OCI-LY1 (cell line): ENCODE results near the gene GALNT13.

ENCODE experiments used
- H2AFZ ChIP-seq: fragments of 200-600 bp; sonication (generic), shearing (Covaris generic); 2 replicates; pipeline ENCODE4 v1.6.0; 2014; ENCODE audit warnings: antibody characterized with exemption, mild to moderate bottlenecking, low read length
- H3F3A ChIP-seq: fragments of 200-600 bp; sonication (generic), shearing (Covaris generic); 2 replicates; pipeline ENCODE4 v1.6.0; 2014; ENCODE audit warnings: mild to moderate bottlenecking, antibody characterized with exemption, low read length, moderate library complexity; ENCODE audit not compliant: insufficient read depth
- H3K27ac ChIP-seq: fragments of 200-600 bp; sonication (generic); 2 replicates; pipeline ENCODE4 v1.5.1; 2014; ENCODE audit warnings: low read length, mixed run types, mild to moderate bottlenecking, low read depth; ENCODE audit not compliant: poor library complexity, severe bottlenecking
- H3K27me3 ChIP-seq: fragments of 200-600 bp; sonication (generic); 2 replicates; pipeline ENCODE4 v1.6.0; 2014; ENCODE audit warnings: antibody characterized with exemption, mild to moderate bottlenecking, low read length, moderate library complexity; ENCODE audit not compliant: insufficient read depth
- H3K36me3 ChIP-seq: fragments of 200-600 bp; sonication (generic); 2 replicates; pipeline ENCODE4 v1.6.1; 2014; ENCODE audit warnings: mild to moderate bottlenecking, antibody characterized with exemption, low read length, moderate library complexity, mixed read lengths; ENCODE audit not compliant: insufficient read depth
- H3K4me1 ChIP-seq: fragments of 200-600 bp; sonication (generic); 2 replicates; pipeline ENCODE4 v1.5.1; 2014; ENCODE audit warnings: mild to moderate bottlenecking, low read length, moderate library complexity; ENCODE audit not compliant: insufficient read depth, severe bottlenecking
- H3K4me2 ChIP-seq: fragments of 200-600 bp; sonication (generic), shearing (Covaris generic); 2 replicates; pipeline ENCODE4 v1.6.1; 2014; ENCODE audit warnings: low read length
- H3K4me3 ChIP-seq: fragments of 200-600 bp; sonication (generic); 2 replicates; pipeline ENCODE4 v1.5.1; 2014; ENCODE audit warnings: low read length, low read depth, mild to moderate bottlenecking, mixed read lengths; ENCODE audit not compliant: poor library complexity, severe bottlenecking
- H3K79me2 ChIP-seq: fragments of 200-600 bp; shearing (Covaris generic); 2 replicates; pipeline ENCODE4 v1.6.1; 2016; ENCODE audit warnings: mixed run types, low read length, mixed read lengths; ENCODE audit not compliant: insufficient read depth
- H3K9ac ChIP-seq: fragments of 200-600 bp; sonication (generic), shearing (Covaris generic); 2 replicates; pipeline ENCODE4 v1.6.1; 2014; ENCODE audit warnings: mild to moderate bottlenecking, low read length, mixed read lengths
- H3K9me2 ChIP-seq: fragments of 200-600 bp; sonication (generic), shearing (Covaris generic); 2 replicates; pipeline ENCODE4 v1.6.1; 2014; ENCODE audit warnings: low read depth, mild to moderate bottlenecking, low read length, mixed read lengths
- H3K9me3 ChIP-seq: fragments of 200-600 bp; shearing (Covaris generic); 2 replicates; pipeline ENCODE4 v1.6.1; 2014; ENCODE audit warnings: low read length, mixed read lengths
- H4K20me1 ChIP-seq: fragments of 200-600 bp; sonication (generic), shearing (Covaris generic); 2 replicates; pipeline ENCODE4 v1.6.0; 2016; ENCODE audit warnings: mild to moderate bottlenecking, low read length; ENCODE audit not compliant: insufficient read depth
- EZH2 ChIP-seq: fragments of 200-600 bp; sonication (generic), shearing (Covaris generic); IDR thresholded peaks from 2 replicates; pipeline ENCODE4 v1.8.0; 2017; ENCODE audit warnings: borderline replicate concordance, mixed run types, mild to moderate bottlenecking, antibody characterized with exemption, low read length, moderate library complexity, mixed read lengths
- TF ChIP-seq, protein P1 (sequence below): fragments of 200-600 bp; sonication (generic), shearing (Covaris generic); IDR thresholded peaks from 2 replicates; pipeline ENCODE4 v1.5.1; 2017; ENCODE audit warnings: mild to moderate bottlenecking, antibody characterized with exemption, low read length, moderate library complexity, mixed read lengths

Gene GALNT13

DNA sequence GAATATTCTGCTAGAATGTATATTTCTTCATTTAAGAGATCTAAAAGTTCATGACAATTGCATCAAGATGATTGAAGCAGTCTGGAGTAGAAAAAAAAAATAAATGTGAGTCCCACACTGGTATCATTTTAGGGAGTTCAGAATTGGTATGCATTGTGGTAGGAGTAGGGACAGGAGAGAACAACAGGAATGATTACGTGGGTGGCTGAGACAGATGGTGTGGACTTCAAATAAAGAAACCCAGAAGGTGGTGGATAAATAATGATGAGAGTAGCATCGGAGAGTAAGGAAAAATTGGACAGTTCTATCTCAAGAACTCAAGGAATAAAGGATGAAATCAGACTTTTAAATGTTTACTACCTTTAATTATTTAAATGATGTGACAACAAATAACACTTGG lies 289.6 kb downstream of the GALNT13 start:
- H2AFZ ChIP-seq, result no peak overlapping the region
- no peaks in the 10 kb centered on the region for H3K9me3 ChIP-seq
- no peak overlapping the region for H3K27ac ChIP-seq
- TF ChIP-seq EZH2, result no peak
- TF ChIP-seq, protein P1, sequence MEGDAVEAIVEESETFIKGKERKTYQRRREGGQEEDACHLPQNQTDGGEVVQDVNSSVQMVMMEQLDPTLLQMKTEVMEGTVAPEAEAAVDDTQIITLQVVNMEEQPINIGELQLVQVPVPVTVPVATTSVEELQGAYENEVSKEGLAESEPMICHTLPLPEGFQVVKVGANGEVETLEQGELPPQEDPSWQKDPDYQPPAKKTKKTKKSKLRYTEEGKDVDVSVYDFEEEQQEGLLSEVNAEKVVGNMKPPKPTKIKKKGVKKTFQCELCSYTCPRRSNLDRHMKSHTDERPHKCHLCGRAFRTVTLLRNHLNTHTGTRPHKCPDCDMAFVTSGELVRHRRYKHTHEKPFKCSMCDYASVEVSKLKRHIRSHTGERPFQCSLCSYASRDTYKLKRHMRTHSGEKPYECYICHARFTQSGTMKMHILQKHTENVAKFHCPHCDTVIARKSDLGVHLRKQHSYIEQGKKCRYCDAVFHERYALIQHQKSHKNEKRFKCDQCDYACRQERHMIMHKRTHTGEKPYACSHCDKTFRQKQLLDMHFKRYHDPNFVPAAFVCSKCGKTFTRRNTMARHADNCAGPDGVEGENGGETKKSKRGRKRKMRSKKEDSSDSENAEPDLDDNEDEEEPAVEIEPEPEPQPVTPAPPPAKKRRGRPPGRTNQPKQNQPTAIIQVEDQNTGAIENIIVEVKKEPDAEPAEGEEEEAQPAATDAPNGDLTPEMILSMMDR, result no peak
- no peaks in the 10 kb centered on the region for H4K20me1 ChIP-seq
- no peak overlapping the region for H3K4me2 ChIP-seq
- H3K36me3 ChIP-seq, result no peaks in the 10 kb centered on the region
- no peaks in the 10 kb centered on the region for H3K27me3 ChIP-seq
- no peaks in the 10 kb centered on the region for H3K79me2 ChIP-seq
- no peak overlapping the region for H3K9ac ChIP-seq
- H3K9me2 ChIP-seq, result no peaks in the 10 kb centered on the region
- no peak overlapping the region for H3K4me3 ChIP-seq
- H3F3A ChIP-seq, result no peaks in the 10 kb centered on the region
- no peaks in the 10 kb centered on the region for H3K4me1 ChIP-seq

DNA sequence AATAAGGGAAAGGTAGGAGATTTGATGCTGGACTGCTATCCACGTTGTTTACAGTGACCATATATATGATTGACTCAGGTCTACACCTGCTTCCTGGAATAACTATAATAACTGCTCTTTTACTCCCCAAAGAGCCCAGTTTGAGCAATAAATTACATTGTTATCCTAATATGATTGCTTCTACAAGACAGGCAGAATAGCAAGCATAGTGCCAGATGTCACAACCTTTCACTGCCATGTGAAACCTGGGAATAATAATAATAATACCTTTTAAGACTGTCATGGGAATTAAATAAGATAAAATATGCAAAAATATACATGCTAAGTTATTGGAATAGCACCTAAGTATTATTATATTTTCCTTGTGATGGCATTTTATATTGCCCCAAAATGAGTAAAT lies 298.7 kb downstream of the GALNT13 start:
- Histone ChIP-seq H3F3A (no peaks in the 10 kb centered on the region), H3K9ac (no peak overlapping the region), H3K4me2 (no peak overlapping the region), H3K4me1 (no peaks in the 10 kb centered on the region), H4K20me1 (no peaks in the 10 kb centered on the region), H3K9me2 (no peaks in the 10 kb centered on the region), H2AFZ (no peak overlapping the region), H3K27ac (no peak overlapping the region), H3K9me3 (no peaks in the 10 kb centered on the region), H3K36me3 (no peaks in the 10 kb centered on the region), H3K79me2 (no peaks in the 10 kb centered on the region), H3K27me3 (no peaks in the 10 kb centered on the region), H3K4me3 (no peak overlapping the region)
- TF ChIP-seq EZH2, result no peak
- TF ChIP-seq, protein P1, result no peak

DNA sequence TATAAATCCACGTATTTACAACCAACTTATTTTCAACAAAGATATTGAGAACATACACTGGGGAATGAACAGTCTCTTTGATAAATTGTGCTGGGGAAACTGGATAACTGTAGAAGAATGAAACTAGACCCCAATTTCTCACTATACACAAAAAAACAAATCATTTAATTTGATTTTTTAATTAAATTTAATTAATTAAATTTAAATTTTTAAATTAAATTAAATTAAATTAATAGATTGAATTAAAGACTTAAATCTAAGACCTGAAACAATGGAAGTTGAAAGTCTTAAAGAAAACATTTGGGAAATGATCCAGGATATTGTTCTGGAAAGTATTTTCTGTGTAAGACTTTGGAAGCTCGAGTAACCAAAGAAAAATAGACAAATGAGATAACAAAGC lies 301.4 kb downstream of the GALNT13 start:
- no peak for TF ChIP-seq EZH2
- TF ChIP-seq, protein P1, result no peak
- no peaks in the 10 kb centered on the region for H3K9me3 ChIP-seq
- no peak overlapping the region for H2AFZ ChIP-seq
- no peak overlapping the region for H3K27ac ChIP-seq
- H3K27me3 ChIP-seq, result no peaks in the 10 kb centered on the region
- H3K79me2 ChIP-seq, result no peaks in the 10 kb centered on the region
- no peak overlapping the region for H3K9ac ChIP-seq
- H4K20me1 ChIP-seq, result no peaks in the 10 kb centered on the region
- no peaks in the 10 kb centered on the region for H3K36me3 ChIP-seq
- H3K4me2 ChIP-seq, result no peak overlapping the region
- no peaks in the 10 kb centered on the region for H3K9me2 ChIP-seq
- H3K4me3 ChIP-seq, result no peak overlapping the region
- no peaks in the 10 kb centered on the region for H3F3A ChIP-seq
- H3K4me1 ChIP-seq, result no peaks in the 10 kb centered on the region
